WTC11 (cell line): ENCODE data around the gene ACR.
"Not testable (repeated sequence)": the region's sequence is repeated elsewhere in the genome, so short reads cannot be mapped to it uniquely, and the experiment has no call there.

Source experiments
- ARID4B ChIP-seq: sonication (generic); formaldehyde crosslinking; IDR thresholded peaks from 2 replicates; pipeline ENCODE4 v1.8.0; 2023; ENCODE audit warnings: missing genetic modification reagents, mild to moderate bottlenecking, borderline replicate concordance
- CREM ChIP-seq: sonication (generic); formaldehyde crosslinking; IDR thresholded peaks from 2 replicates; pipeline ENCODE4 v1.8.1; 2022; ENCODE audit warnings: mild to moderate bottlenecking, missing genetic modification reagents, moderate library complexity
- FOXK1 ChIP-seq: sonication (generic); formaldehyde crosslinking; IDR thresholded peaks from 2 replicates; pipeline ENCODE4 v1.8.0; 2022; ENCODE audit warnings: mild to moderate bottlenecking, moderate library complexity, missing genetic modification reagents
- NR2C2 ChIP-seq: sonication (generic); formaldehyde crosslinking; IDR thresholded peaks from 2 replicates; pipeline ENCODE4 v1.8.0; 2022; ENCODE audit warnings: mild to moderate bottlenecking, missing genetic modification reagents
- SMAD3 ChIP-seq: sonication (generic); formaldehyde crosslinking; IDR thresholded peaks from 2 replicates; pipeline ENCODE4 v1.8.0; 2022; ENCODE audit warnings: missing genetic modification reagents, mild to moderate bottlenecking, borderline replicate concordance
- SP1 ChIP-seq: sonication (generic); formaldehyde crosslinking; conservative IDR thresholded peaks from 2 replicates; pipeline ENCODE4 v1.8.1; 2022; ENCODE audit warnings: missing genetic modification reagents
- TF ChIP-seq, protein P1 (sequence below): fragments of 250-450 bp; sonication (Bioruptor Pico); IDR thresholded peaks from 2 replicates; pipeline ENCODE4 v1.9.0; 2021; ENCODE audit warnings: moderate library complexity, mild to moderate bottlenecking, inconsistent platforms, borderline replicate concordance
- TF ChIP-seq, protein P2 (sequence below): sonication (generic); formaldehyde crosslinking; IDR thresholded peaks from 2 replicates; pipeline ENCODE4 v1.8.0; 2022; ENCODE audit warnings: mild to moderate bottlenecking, missing genetic modification reagents
- TF ChIP-seq, protein P3 (sequence below): fragments of 200-600 bp; IDR thresholded peaks from 2 replicates; pipeline ENCODE4 v1.8.0; 2022; ENCODE audit warnings: antibody characterized with exemption
- TF ChIP-seq, protein P4 (sequence below): sonication (generic); formaldehyde crosslinking; IDR thresholded peaks from 2 replicates; pipeline ENCODE4 v1.8.1; 2023; ENCODE audit warnings: mild to moderate bottlenecking, moderate library complexity, missing genetic modification reagents

DNA sequence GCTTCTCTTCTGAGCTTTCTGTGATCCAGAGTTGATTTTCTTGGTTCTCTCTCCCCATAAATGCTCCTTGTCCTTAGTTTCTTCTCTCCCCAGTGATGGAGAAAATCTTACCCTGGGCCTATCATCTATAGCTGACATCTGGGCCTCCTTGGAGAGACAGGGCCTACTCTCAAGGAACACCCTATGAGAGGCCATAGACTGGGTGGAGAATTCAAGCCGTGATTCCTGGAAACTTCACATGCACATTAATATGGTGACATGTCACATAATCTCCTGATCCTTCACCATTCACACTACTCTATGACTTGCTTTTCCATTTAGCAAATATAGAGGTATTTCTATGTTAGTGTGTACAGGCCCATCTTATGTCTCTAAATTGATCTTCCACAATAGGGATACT is 9.5 kb downstream of the ACR start:
- TF ChIP-seq, protein P1, sequence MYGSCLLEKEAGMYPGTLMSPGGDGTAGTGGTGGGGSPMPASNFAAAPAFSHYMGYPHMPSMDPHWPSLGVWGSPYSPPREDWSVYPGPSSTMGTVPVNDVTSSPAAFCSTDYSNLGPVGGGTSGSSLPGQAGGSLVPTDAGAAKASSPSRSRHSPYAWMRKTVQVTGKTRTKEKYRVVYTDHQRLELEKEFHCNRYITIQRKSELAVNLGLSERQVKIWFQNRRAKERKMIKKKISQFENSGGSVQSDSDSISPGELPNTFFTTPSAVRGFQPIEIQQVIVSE (CRISPR knock-in tag), result not testable (repeated sequence)
- TF ChIP-seq, protein P2, sequence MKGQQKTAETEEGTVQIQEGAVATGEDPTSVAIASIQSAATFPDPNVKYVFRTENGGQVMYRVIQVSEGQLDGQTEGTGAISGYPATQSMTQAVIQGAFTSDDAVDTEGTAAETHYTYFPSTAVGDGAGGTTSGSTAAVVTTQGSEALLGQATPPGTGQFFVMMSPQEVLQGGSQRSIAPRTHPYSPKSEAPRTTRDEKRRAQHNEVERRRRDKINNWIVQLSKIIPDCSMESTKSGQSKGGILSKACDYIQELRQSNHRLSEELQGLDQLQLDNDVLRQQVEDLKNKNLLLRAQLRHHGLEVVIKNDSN (CRISPR knock-in tag), result not testable (repeated sequence)
- TF ChIP-seq, protein P3, sequence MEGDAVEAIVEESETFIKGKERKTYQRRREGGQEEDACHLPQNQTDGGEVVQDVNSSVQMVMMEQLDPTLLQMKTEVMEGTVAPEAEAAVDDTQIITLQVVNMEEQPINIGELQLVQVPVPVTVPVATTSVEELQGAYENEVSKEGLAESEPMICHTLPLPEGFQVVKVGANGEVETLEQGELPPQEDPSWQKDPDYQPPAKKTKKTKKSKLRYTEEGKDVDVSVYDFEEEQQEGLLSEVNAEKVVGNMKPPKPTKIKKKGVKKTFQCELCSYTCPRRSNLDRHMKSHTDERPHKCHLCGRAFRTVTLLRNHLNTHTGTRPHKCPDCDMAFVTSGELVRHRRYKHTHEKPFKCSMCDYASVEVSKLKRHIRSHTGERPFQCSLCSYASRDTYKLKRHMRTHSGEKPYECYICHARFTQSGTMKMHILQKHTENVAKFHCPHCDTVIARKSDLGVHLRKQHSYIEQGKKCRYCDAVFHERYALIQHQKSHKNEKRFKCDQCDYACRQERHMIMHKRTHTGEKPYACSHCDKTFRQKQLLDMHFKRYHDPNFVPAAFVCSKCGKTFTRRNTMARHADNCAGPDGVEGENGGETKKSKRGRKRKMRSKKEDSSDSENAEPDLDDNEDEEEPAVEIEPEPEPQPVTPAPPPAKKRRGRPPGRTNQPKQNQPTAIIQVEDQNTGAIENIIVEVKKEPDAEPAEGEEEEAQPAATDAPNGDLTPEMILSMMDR, result not testable (repeated sequence)
- not testable (repeated sequence) for TF ChIP-seq NR2C2 (CRISPR knock-in tag); SMAD3; FOXK1; CREM (CRISPR knock-in tag); SP1 (CRISPR knock-in tag); ARID4B (CRISPR knock-in tag)
- TF ChIP-seq, protein P4, sequence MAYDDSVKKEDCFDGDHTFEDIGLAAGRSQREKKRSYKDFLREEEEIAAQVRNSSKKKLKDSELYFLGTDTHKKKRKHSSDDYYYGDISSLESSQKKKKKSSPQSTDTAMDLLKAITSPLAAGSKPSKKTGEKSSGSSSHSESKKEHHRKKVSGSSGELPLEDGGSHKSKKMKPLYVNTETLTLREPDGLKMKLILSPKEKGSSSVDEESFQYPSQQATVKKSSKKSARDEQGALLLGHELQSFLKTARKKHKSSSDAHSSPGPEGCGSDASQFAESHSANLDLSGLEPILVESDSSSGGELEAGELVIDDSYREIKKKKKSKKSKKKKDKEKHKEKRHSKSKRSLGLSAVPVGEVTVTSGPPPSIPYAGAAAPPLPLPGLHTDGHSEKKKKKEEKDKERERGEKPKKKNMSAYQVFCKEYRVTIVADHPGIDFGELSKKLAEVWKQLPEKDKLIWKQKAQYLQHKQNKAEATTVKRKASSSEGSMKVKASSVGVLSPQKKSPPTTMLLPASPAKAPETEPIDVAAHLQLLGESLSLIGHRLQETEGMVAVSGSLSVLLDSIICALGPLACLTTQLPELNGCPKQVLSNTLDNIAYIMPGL, result not testable (repeated sequence)
